Right cardiac atrium (tissue), 5 donors: ENCODE data around the gene CMYA5. TPM values are rescaled to one million over a fixed set of nuclear protein-coding genes. Genes with fewer than 3 reads are reported as not detected.
"Not testable (repeated sequence)": the region's sequence is repeated elsewhere in the genome, so short reads cannot be mapped to it uniquely, and the experiment has no call there.

Experiments
- ATAC-seq, 2 donors: fragments of 200-7000 bp; cut with Tn5 transposase; one replicate each; pipeline versions ENCODE4 v1.8.0 to v1.9.1; 2020; ENCODE audit warnings: moderate library complexity in 2 of 2, mild to moderate bottlenecking in 1 of 2
- DNase-seq, 3 donors: peaks; one replicate each; pipeline ENCODE4 v3.0.0-alpha.2; 2020
- H3K27ac ChIP-seq: one replicate; pipeline ENCODE4 v1.5.1; 2013; ENCODE audit warnings: mild to moderate bottlenecking, low read length, control low read depth, moderate library complexity
- H3K27me3 ChIP-seq: one replicate; pipeline ENCODE4 v1.6.1; 2013; ENCODE audit not compliant: control insufficient read depth, insufficient read depth
- H3K4me1 ChIP-seq: one replicate; pipeline ENCODE4 v1.6.1; 2013; ENCODE audit warnings: low read length; ENCODE audit not compliant: control insufficient read depth, insufficient read depth
- H3K4me3 ChIP-seq: one replicate; pipeline ENCODE4 v1.5.1; 2013; ENCODE audit warnings: low read length, control low read depth
- H3K9me3 ChIP-seq: one replicate; pipeline ENCODE4 v1.6.1; 2013; ENCODE audit warnings: low read length; ENCODE audit not compliant: control insufficient read depth
- WGBS: extraction: QIAGEN DNeasy Blood & Tissue Kit; methylation state at CpG from one replicate; pipeline ENCODE4 v1.1.7; 2013; 5-methylcytosine and 5-hydroxymethylcytosine counted together
- intact Hi-C, 4 donors: fragments of 100-400 bp; cut with DNase I; formaldehyde crosslinking; loops; one replicate each; pipeline versions ENCODE4 v1.11.0 to v1.14.0; 2022 to 2023
- polyA plus RNA-seq: library from polyadenylated mRNA; stranded (reverse); fragments of 200-250 nt; gene quantifications from one replicate; pipeline ENCODE4 v1.2.3, GENCODE V29; 2013
- total RNA-seq, 4 donors: library from RNA; stranded (reverse); fragmentation: NEBNext Ultra II Directional; extraction: Animal tissue kit (Norgen Biotek cat#: 25700); gene quantifications; one replicate each; pipeline ENCODE4 v1.2.1, GENCODE V29; 2021
- donor health status: healthy with polysubstance abuse.
- donor health status: DM: no; HTN: yes; CAD: no.
- donor health status: DM: no; HTN: no; CAD: no.
- donor health status: DM: no; HTN: yes; CAD: no; lungs with severe emphysema.
- donor health status: DM: yes; HTN: yes; CAD: no.

Gene CMYA5
- total and polyA plus RNA-seq, 5 donors = 341 to 1,021 (median 757) TPM

DNA sequence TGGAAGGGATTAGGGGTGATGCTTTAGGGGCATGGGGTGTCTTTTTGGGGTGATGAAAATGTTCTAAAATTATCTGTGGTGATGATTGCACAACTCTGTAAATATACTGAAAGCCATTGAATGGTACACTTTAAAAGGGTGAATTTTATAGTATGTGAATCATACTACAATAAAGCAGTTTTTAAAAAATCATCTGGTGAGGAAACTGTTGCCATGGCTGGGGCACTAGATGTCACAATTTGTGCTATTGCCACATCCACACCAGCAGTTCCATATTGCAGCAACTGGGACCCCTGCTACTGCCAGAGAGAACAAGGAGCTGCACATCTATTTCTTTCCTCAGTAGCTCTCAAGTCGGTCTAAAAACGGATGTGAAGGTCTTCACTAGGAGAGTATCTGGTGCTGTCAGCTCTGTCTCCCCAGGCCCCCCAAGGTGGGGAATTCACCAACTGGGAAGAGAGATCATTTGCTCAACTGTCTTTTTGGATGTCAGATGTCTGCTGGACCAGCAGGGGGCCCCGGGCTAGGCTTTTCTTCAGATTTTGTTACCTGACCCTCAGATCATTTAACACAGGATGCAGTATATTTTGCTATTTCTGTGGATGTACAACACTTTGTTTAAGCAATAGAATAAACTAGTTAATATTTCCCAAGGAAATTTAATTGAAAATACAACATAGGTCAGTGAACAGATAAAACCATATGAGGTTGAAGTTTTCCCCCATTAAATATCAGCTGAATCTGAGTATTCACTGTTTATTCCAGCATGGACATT is 13.2 kb downstream of the CMYA5 start:
- Histone ChIP-seq H3K9me3 (no peaks in the 10 kb centered on the region), H3K4me3 (no peak overlapping the region), H3K27me3 (no peaks in the 10 kb centered on the region), H3K4me1 (peaks cover 4% of the 10 kb centered on the region), H3K27ac (peak overlapping the region; percentile 45)
- 26% methylated on average over 3 of the region's 3 CpGs for WGBS
- ATAC-seq (no peak), DNase-seq (no peak)
- intact Hi-C loops = loop anchor here in 1 of 4 donors (10.0 kb wide), 1 partner anchor 152 kb away; no protein-coding TSS in a partner anchor

DNA sequence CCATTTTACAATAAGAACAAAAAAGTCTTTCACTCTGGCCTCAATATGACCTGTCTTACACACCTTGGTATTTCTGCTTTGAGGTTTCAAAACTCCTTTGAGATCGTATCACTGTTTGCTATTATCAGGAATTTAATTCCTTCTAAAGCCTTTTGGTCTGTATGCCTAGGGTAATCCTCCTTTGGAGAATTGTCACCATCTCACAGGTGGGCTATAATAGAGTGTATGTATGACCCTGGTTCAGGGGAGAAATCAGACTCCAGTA is 13.7 kb downstream of the CMYA5 start:
- ATAC-seq (no peak), DNase-seq (no peak)
- H3K27me3 ChIP-seq = no peaks in the 10 kb centered on the region
- no peak overlapping the region for H3K27ac ChIP-seq
- no peak overlapping the region for H3K4me3 ChIP-seq
- 88% methylated on average over 1 of the region's 1 CpG for WGBS
- peaks cover 4% of the 10 kb centered on the region for H3K4me1 ChIP-seq
- H3K9me3 ChIP-seq = no peaks in the 10 kb centered on the region
- intact Hi-C loops = loop anchor here in 1 of 4 donors (10.0 kb wide), 1 partner anchor 151 kb away; no protein-coding TSS in a partner anchor

DNA sequence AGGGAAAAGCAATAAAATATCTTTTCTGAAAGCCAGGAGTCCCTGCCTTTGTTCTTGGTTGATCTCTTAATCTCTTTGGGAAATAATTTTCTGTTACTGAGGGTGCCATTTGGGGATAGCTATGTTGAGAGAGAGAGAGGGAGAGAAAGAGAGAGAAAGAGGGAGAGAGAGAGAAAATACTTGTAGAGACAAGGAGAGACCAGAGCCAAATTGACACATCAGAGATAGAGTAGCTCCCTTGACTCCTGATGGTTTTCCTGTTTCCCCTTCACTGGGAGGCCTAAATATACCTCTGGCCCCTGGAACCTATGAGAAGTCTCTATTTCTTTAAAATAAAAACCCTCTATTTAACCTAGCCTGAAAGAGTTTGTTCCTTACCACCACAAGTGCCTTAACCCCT is 14.9 kb downstream of the CMYA5 start:
- intact Hi-C loops = loop anchor here in 1 of 4 donors (10.0 kb wide), 1 partner anchor 150 kb away; no protein-coding TSS in a partner anchor
- H3K27me3 ChIP-seq = no peaks in the 10 kb centered on the region
- H3K27ac ChIP-seq = no peak overlapping the region
- no peaks in the 10 kb centered on the region for H3K9me3 ChIP-seq
- H3K4me3 ChIP-seq = no peak overlapping the region
- ATAC-seq (no peak), DNase-seq (no peak)
- H3K4me1 ChIP-seq = peaks cover 2% of the 10 kb centered on the region

- intact Hi-C loops = loop anchor here in 1 of 4 donors (10.0 kb wide), 1 partner anchor 149 kb away; no protein-coding TSS in a partner anchor
- WGBS = 85% methylated on average over 3 of the region's 3 CpGs
- no peak overlapping the region for H3K27ac ChIP-seq
- H3K9me3 ChIP-seq = no peaks in the 10 kb centered on the region
- ATAC-seq = no peak
- H3K4me3 ChIP-seq = no peak overlapping the region
- DNase-seq = no peak
- no peaks in the 10 kb centered on the region for H3K27me3 ChIP-seq
- H3K4me1 ChIP-seq = no peaks in the 10 kb centered on the region
These were observed 16.0 kb downstream of the CMYA5 start for GRCh38 chr5:79705632-79706031.

GRCh38 chr5:79706317-79706716 is 16.7 kb downstream of the CMYA5 start:
- H3K27me3 ChIP-seq, H3K4me3 ChIP-seq, ATAC-seq, H3K27ac ChIP-seq, DNase-seq, H3K4me1 ChIP-seq, H3K9me3 ChIP-seq: not testable (repeated sequence)
- intact Hi-C loops = loop anchor here in 1 of 4 donors (10.0 kb wide), 1 partner anchor 148 kb away; no protein-coding TSS in a partner anchor
- 80% methylated on average over 8 of the region's 8 CpGs for WGBS

- H3K4me1 ChIP-seq = no peaks in the 10 kb centered on the region
- H3K4me3 ChIP-seq = no peak overlapping the region
- no peak for DNase-seq
- intact Hi-C loops = loop anchor here in 1 of 4 donors (10.0 kb wide), 1 partner anchor 147 kb away; no protein-coding TSS in a partner anchor
- WGBS = 47% methylated on average over 3 of the region's 3 CpGs
- H3K27me3 ChIP-seq = no peaks in the 10 kb centered on the region
- H3K27ac ChIP-seq = no peak overlapping the region
- no peak for ATAC-seq
- no peaks in the 10 kb centered on the region for H3K9me3 ChIP-seq
These were observed 17.9 kb downstream of the CMYA5 start for GRCh38 chr5:79707535-79707934.

DNA sequence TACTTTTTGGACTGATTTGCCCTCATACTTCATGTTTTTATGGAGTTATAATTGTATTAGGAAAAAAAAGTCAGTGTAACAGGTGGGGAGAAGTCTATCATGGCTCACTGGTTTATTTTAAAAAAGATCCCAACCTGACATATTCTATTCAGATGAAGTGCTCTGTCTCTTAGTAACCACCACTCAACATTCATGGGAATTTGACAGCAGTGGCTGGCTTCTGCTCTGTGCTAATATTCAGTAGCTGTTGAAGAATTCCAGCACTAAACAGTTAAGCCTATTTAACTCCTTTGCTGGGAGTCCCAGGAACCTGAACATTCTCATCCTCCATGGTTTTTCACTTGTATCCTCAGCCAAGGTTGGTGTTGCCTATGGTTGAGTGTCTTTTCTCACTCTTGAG is 23.1 kb downstream of the CMYA5 start:
- no peak overlapping the region for H3K4me3 ChIP-seq
- DNase-seq (no peak), ATAC-seq (peak; percentile 22 to 50)
- H3K4me1 ChIP-seq = no peaks in the 10 kb centered on the region
- intact Hi-C loops = no loop called here
- H3K27ac ChIP-seq = no peak overlapping the region
- H3K9me3 ChIP-seq = no peaks in the 10 kb centered on the region
- H3K27me3 ChIP-seq = no peaks in the 10 kb centered on the region

GRCh38 chr5:79713727-79714126 is 24.1 kb downstream of the CMYA5 start:
- WGBS = 81% methylated on average over 7 of the region's 7 CpGs
- DNase-seq (no peak), ATAC-seq (peak in 1 of 2 donors; percentile 23)
- Histone ChIP-seq H3K27ac (no peak overlapping the region), H3K9me3 (no peaks in the 10 kb centered on the region), H3K4me1 (no peaks in the 10 kb centered on the region), H3K4me3 (no peak overlapping the region), H3K27me3 (no peaks in the 10 kb centered on the region)
- intact Hi-C loops = no loop called here

- intact Hi-C loops = no loop called here
- Histone ChIP-seq H3K4me1 (no peaks in the 10 kb centered on the region), H3K4me3 (no peak overlapping the region), H3K27ac (no peak overlapping the region), H3K27me3 (no peaks in the 10 kb centered on the region), H3K9me3 (no peaks in the 10 kb centered on the region)
- WGBS = 40% methylated on average over 1 of the region's 1 CpG
- no peak for DNase-seq
- no peak for ATAC-seq
These were observed 27.2 kb downstream of the CMYA5 start for GRCh38 chr5:79716839-79717238.

DNA sequence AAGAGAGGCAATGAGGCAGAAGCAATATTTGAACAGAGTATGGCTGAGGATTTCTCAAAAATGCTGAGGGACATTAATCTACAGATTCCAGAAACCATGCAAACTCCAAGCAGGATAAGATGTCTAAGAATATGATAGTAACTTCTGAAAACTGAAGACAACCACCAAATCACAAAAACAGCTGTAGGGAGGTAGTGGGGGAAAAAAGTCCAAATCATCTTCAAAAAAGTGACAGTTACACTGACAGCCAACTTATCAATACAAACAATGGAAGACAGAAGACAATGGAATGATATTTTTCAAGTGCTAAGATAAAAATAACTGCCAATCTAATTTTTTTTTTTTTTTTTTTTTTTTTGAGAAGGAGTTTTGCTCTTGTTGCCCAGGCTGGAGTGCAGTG is 30.5 kb downstream of the CMYA5 start:
- H3K27me3 ChIP-seq = no peaks in the 10 kb centered on the region
- H3K4me1 ChIP-seq = no peaks in the 10 kb centered on the region
- H3K9me3 ChIP-seq = no peaks in the 10 kb centered on the region
- intact Hi-C loops = no loop called here
- no peak overlapping the region for H3K27ac ChIP-seq
- no peak overlapping the region for H3K4me3 ChIP-seq
- DNase-seq (no peak), ATAC-seq (no peak)

- WGBS = 59% methylated on average over 14 of the region's 14 CpGs
- H3K4me1 ChIP-seq = no peaks in the 10 kb centered on the region
- peak overlapping the region; percentile 68 for H3K27ac ChIP-seq
- intact Hi-C loops = no loop called here
- peak; percentile 81 to 85 for ATAC-seq
- no peaks in the 10 kb centered on the region for H3K9me3 ChIP-seq
- peak; percentile 27 to 69 (median 48) for DNase-seq
- H3K27me3 ChIP-seq = no peaks in the 10 kb centered on the region
- H3K4me3 ChIP-seq = no peak overlapping the region
These were observed 38.1 kb downstream of the CMYA5 start for GRCh38 chr5:79727451-79728355.
